Stimulated activated CD8-positive, alpha-beta memory T cell treated with anti-CD3 and anti-CD28 coated beads, Interleukin-4, amount 100 ng/mL, for 48 hours (primary cell): ENCODE data around the gene FAM110A.
"Not testable (repeated sequence)": the region's sequence is repeated elsewhere in the genome, so short reads cannot be mapped to it uniquely, and the experiment has no call there.

Experiments
- DNase-seq: peaks from one replicate; pipeline ENCODE4 v3.0.0-alpha.2; 2020

The FAM110A gene

GRCh38 chr20:833450-834150, at the start of gene FAM110A:
FAM110A (plus strand) TSS chr20:833715; CDS start chr20:844805, 11,090 bp downstream.
- DNase-seq, result peak; percentile 96

GRCh38 chr20:787825-788224, 45.7 kb upstream of the FAM110A start:
- no peak for DNase-seq

- no peak for DNase-seq
These were observed 42.5 kb upstream of the FAM110A start for GRCh38 chr20:791056-791455.

DNA sequence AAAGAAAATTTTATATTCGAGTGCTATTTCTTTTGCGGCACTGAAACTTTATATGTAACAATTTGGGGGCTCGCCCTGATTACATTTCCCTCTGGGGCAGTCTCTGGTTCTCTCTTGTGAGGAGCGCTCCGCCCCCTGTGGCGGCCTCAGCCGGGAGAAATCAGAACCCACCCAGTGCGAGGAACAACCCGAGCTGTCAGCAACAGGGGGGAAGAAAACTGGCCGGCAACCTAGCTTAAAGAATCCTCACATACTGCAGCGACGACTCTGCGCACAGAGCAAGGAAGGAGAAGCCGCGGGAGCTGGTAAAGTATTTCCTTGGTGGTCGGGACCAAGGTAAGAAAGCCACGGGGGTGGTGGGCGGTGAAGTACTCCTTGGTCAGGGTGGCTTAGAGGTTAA, 41.3 kb upstream of the FAM110A start:
- no peak for DNase-seq

- no peak for DNase-seq
These were observed 36.6 kb upstream of the FAM110A start for GRCh38 chr20:796921-797320.

- not testable (repeated sequence) for DNase-seq
These were observed 34.8 kb upstream of the FAM110A start for GRCh38 chr20:798746-799145.

- not testable (repeated sequence) for DNase-seq
These were observed 33.5 kb upstream of the FAM110A start for GRCh38 chr20:800026-800425.

DNA sequence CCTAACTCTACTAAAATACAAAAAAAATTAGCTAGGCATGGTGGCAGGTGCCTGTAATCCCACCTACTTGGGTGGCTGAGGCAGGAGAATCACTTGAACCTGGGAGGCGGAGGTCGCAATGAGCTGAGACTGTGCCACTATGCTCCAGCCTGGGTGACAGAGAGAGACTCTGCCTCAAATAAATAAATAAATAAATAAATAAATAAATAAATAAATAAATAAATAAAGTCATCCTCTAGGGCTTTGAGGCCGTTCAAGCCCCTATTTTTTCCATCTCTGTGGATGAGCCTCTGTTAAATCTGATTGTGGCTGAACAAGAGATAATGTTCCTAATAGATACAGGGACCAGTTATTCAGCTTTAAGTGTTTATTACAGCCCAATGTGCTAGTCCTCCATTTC, 31.8 kb upstream of the FAM110A start:
- no peak for DNase-seq

GRCh38 chr20:805713-806112, 27.8 kb upstream of the FAM110A start:
- DNase-seq, result no peak

GRCh38 chr20:811776-812434, 21.6 kb upstream of the FAM110A start:
- not testable (repeated sequence) for DNase-seq

DNA sequence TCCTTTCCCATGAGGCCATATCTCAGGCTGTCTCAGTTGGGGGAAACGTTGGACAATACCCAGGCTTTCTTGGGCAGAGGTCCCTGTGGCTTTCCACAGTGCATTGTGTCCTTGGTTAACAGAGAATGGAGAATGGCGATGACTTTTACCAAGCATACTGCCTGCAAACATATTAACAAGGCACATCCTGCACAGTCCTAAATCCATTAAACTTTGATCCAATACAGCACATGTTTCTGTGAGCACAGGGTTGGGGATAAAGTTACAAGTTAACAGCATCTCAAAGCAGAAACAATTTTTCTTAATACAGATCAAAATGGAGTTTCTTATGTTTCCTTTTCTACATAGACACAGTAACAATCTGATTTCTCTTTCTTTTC, 21.1 kb upstream of the FAM110A start:
- not testable (repeated sequence) for DNase-seq

- no peak for DNase-seq
These were observed 20.1 kb upstream of the FAM110A start for GRCh38 chr20:813390-813789.

DNA sequence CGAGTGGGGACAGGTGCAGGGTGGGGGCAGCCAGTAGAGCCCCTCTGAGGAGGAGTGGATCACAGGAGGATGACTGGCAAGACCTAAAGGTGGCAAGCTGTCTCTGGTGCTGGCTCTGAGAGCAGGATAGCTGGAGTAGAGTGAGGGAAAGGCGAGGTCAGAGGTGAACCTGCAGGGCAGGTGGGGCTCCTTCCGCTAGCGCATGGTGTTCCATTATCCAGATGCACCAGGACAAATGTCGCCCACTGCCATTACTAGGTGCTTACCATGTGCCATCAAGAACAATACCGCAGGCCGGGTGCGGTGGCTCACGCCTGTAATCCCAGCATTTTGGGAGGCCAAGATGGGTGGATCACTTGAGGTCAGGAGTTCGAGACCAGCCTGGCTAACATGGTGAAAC, 18.3 kb upstream of the FAM110A start:
- DNase-seq, result no peak

DNA sequence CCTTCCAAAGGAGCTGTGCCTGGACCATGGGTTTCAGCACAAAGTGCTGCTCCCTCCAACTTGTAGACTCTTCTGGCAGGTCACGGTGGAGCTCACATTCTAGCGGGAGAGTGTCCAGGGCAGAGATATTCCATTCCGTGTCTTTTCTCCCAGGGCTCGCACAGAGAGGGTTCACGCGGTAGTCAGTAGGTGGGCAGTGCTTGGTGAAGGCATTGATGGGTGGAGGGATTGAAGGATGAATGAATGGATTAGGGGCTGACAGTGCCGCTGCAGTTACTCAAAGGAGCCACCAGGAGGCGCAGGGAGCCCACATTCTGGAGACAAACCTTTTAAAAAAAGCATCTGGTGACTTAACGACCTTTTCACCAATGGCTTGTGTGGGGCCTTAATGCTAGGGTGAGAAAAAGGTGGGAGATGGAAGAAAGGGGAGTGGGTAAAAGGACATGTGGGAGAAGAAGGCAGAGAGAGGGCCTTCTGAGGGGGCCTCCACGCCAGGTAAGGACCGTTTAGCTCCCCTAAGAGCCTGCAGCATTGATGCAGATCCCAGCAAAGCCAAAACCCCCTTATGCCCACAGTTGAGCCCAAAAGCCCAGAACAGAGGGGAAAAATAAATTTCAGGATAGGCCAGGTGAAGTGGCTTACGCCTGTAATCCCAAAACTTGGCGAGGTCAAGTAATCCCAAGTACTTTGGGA, 17.5 kb upstream of the FAM110A start:
- DNase-seq, result peak; percentile 78

DNA sequence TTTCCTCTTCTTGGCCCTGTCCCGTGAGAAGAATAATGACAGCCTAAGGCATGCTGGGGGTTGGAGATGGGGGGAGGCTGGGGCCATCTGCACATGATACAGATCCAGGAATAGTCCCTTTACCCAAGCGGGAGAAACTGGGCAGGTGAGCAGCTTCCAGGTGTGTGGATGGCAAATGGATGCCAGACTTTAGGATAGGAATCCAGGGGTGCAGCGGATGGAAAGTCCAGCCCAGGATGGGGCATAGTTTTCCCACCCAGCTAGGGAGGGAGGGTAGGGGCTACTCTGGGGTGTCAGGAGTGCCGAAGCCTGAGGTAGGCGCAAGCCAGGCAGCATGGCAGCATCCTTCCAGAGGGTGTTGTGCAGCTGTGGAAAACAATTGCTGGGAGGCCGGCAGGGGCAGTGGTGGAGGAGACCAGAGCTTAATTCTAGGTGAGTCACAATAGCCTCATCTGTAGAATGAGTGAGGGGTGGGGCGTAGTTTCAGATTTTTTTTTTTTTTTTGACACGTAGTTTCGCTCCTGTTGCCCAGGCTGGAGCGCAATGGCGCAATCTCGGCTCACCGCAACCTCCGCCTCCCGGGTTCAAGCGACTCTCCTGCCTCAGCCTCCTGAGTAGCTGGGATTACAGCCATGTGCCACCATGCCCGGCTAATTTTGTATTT, 15.4 kb upstream of the FAM110A start:
- DNase-seq, result no peak

GRCh38 chr20:819680-820322, 13.7 kb upstream of the FAM110A start:
- no peak for DNase-seq

- DNase-seq, result no peak
These were observed 13.1 kb upstream of the FAM110A start for GRCh38 chr20:820323-820953.

GRCh38 chr20:821046-821730, 12.3 kb upstream of the FAM110A start:
- no peak for DNase-seq

- no peak for DNase-seq
These were observed 11.8 kb upstream of the FAM110A start for GRCh38 chr20:821731-822065.

GRCh38 chr20:822651-823573, 10.6 kb upstream of the FAM110A start:
- DNase-seq, result no peak

DNA sequence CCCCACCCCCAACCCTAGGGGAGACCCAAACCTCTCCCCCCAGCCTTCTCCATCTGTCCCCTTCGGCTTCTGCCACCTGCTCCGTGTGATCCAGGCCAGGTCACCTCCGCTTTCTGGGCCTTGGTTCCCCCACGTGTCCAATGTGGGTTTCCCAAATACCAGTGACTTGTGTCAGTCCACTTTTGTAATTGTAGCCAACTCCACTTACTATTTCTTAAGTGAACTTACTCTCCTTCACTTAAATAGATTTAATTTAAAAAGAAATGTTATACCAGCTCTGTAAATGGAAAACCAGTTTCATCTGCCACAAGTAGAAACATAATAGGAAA, 10.0 kb upstream of the FAM110A start:
- no peak for DNase-seq
